DND-41 (cell line): Measurements from ENCODE around the gene SEPTIN5.

Experiments used
- ATAC-seq: fragments of 200-7000 bp; cut with Tn5 transposase; 3 replicates; pipeline ENCODE4 v1.9.1; 2021; ENCODE audit warnings: low read depth; ENCODE audit not compliant: insufficient read depth
- DNase-seq: peaks from one replicate; pipeline ENCODE4 v3.0.0-alpha.2; 2020
- H2AFZ ChIP-seq: 2 replicates; pipeline ENCODE4 v1.6.0; 2012; ENCODE audit warnings: low read depth, low read length
- H3K27ac ChIP-seq: 2 replicates; pipeline ENCODE4 v1.5.1; 2012; ENCODE audit warnings: low read length, inconsistent platforms
- H3K27me3 ChIP-seq: fragments of 200-600 bp; sonication (generic); 2 replicates; pipeline ENCODE4 v1.6.0; 2012; ENCODE audit warnings: low read length, mild to moderate bottlenecking, inconsistent platforms; ENCODE audit not compliant: insufficient read depth, poor library complexity
- H3K36me3 ChIP-seq: 2 replicates; pipeline ENCODE4 v1.5.1; 2012; ENCODE audit warnings: low read length, inconsistent platforms; ENCODE audit not compliant: insufficient read depth
- H3K4me1 ChIP-seq: 2 replicates; pipeline ENCODE4 v1.5.1; 2012; ENCODE audit warnings: mild to moderate bottlenecking, low read length; ENCODE audit not compliant: insufficient read depth
- H3K4me2 ChIP-seq: 2 replicates; pipeline ENCODE4 v1.6.0; 2012; ENCODE audit warnings: mild to moderate bottlenecking, moderate library complexity, low read length, inconsistent platforms; ENCODE audit not compliant: insufficient read depth
- H3K4me3 ChIP-seq, 2 experiments: fragments of 200-600 bp in 1 of 2; shearing (Covaris generic) in 1 of 2; 2 replicates each; pipeline ENCODE4 v1.5.1; 2012 to 2016; ENCODE audit warnings: inconsistent platforms in 2 of 2, low read length in 2 of 2, mild to moderate bottlenecking in 2 of 2, low read depth in 1 of 2, moderate library complexity in 1 of 2
- H3K79me2 ChIP-seq: 2 replicates; pipeline ENCODE4 v1.6.0; 2012; ENCODE audit warnings: low read length, inconsistent platforms; ENCODE audit not compliant: insufficient read depth
- H3K9ac ChIP-seq: 2 replicates; pipeline ENCODE4 v1.6.0; 2012; ENCODE audit warnings: low read depth, mild to moderate bottlenecking, inconsistent platforms, low read length, moderate library complexity
- H3K9me3 ChIP-seq: 2 replicates; pipeline ENCODE4 v1.5.1; 2012; ENCODE audit warnings: low read length, moderate library complexity, mild to moderate bottlenecking, inconsistent platforms; ENCODE audit not compliant: insufficient read depth, severe bottlenecking
- H4K20me1 ChIP-seq: 2 replicates; pipeline ENCODE4 v1.6.0; 2012; ENCODE audit warnings: low read length; ENCODE audit not compliant: insufficient read depth
- EZH2 ChIP-seq: IDR thresholded peaks from 3 replicates; pipeline ENCODE4 v1.6.1; 2012; ENCODE audit warnings: borderline replicate concordance, low read depth, mild to moderate bottlenecking, moderate library complexity, low read length, inconsistent platforms; ENCODE audit not compliant: severe bottlenecking
- TF ChIP-seq, protein P1 (sequence below): IDR thresholded peaks from 2 replicates; pipeline ENCODE4 v1.5.1; 2012; ENCODE audit warnings: borderline replicate concordance, low read length, moderate library complexity, mild to moderate bottlenecking; ENCODE audit not compliant: poor library complexity, severe bottlenecking; ENCODE audit errors: extremely low read depth

SEPTIN5 gene

GRCh38 chr22:19729507-19729906 is 15.2 kb downstream of the SEPTIN5 start:
- Histone ChIP-seq H3K4me1 (peaks cover 13% of the 10 kb centered on the region), H3K27me3 (no peaks in the 10 kb centered on the region), H3K4me2 (no peak overlapping the region), H4K20me1 (no peaks in the 10 kb centered on the region), H3K79me2 (no peaks in the 10 kb centered on the region), H3K27ac (no peak overlapping the region), H3K36me3 (no peaks in the 10 kb centered on the region), H3K9me3 (no peaks in the 10 kb centered on the region), H3K9ac (no peak overlapping the region), H2AFZ (no peak overlapping the region), H3K4me3 (no peak overlapping the region)
- TF ChIP-seq, protein P1, sequence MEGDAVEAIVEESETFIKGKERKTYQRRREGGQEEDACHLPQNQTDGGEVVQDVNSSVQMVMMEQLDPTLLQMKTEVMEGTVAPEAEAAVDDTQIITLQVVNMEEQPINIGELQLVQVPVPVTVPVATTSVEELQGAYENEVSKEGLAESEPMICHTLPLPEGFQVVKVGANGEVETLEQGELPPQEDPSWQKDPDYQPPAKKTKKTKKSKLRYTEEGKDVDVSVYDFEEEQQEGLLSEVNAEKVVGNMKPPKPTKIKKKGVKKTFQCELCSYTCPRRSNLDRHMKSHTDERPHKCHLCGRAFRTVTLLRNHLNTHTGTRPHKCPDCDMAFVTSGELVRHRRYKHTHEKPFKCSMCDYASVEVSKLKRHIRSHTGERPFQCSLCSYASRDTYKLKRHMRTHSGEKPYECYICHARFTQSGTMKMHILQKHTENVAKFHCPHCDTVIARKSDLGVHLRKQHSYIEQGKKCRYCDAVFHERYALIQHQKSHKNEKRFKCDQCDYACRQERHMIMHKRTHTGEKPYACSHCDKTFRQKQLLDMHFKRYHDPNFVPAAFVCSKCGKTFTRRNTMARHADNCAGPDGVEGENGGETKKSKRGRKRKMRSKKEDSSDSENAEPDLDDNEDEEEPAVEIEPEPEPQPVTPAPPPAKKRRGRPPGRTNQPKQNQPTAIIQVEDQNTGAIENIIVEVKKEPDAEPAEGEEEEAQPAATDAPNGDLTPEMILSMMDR, result no peak
- TF ChIP-seq EZH2, result no peak
- no peak for ATAC-seq
- DNase-seq, result no peak

- no peaks in the 10 kb centered on the region for H3K79me2 ChIP-seq
- no peak for DNase-seq
- no peaks in the 10 kb centered on the region for H3K27me3 ChIP-seq
- no peaks in the 10 kb centered on the region for H3K36me3 ChIP-seq
- no peaks in the 10 kb centered on the region for H3K9me3 ChIP-seq
- peak overlapping the region; percentile 72 for H3K27ac ChIP-seq
- H3K9ac ChIP-seq, result peak overlapping the region; percentile 58
- peak overlapping the region in 1 of 2 experiments; percentile 65; a peak in 2 of 4 replicates for H3K4me3 ChIP-seq
- peak overlapping the region; percentile 91 for H3K4me2 ChIP-seq
- H3K4me1 ChIP-seq, result peaks cover 13% of the 10 kb centered on the region
- TF ChIP-seq EZH2, result no peak
- TF ChIP-seq, protein P1, result no peak
- ATAC-seq, result peak; percentile 2; the same call in 1 of the 3 replicates
- no peaks in the 10 kb centered on the region for H4K20me1 ChIP-seq
- H2AFZ ChIP-seq, result peak overlapping the region; percentile 91
These were observed 15.9 kb downstream of the SEPTIN5 start for GRCh38 chr22:19730198-19730597.

GRCh38 chr22:19730655-19731360 is 16.5 kb downstream of the SEPTIN5 start:
- DNase-seq, result peak; percentile 87
- Histone ChIP-seq H4K20me1 (no peaks in the 10 kb centered on the region), H3K27me3 (no peaks in the 10 kb centered on the region), H3K79me2 (no peaks in the 10 kb centered on the region), H3K36me3 (no peaks in the 10 kb centered on the region), H3K4me1 (peaks cover 13% of the 10 kb centered on the region), H3K9ac (peak overlapping the region; percentile 58), H3K9me3 (no peaks in the 10 kb centered on the region), H3K4me3 (peak overlapping the region; percentile 15 to 65; a peak in 3 of 4 replicates), H3K4me2 (peak overlapping the region; percentile 91), H2AFZ (peak overlapping the region; percentile 91), H3K27ac (peak overlapping the region; percentile 72)
- peak; percentile 91 for ATAC-seq
- TF ChIP-seq, protein P1, result peak; percentile 100
- no peak for TF ChIP-seq EZH2
